ENCODE data around the gene CORO1C.

GRCh38 chr12:108615918-108616317, 115.4 kb downstream of the CORO1C start:
- no peak for TF ChIP-seq CTCF (IDR thresholded peaks at IDR 0.05)
- TF ChIP-seq POLR2A (IDR thresholded peaks at IDR 0.05): no peak

Data from right lobe of liver (tissue), 4 donors.